ENCODE data around the gene INKA1.

INKA1 gene

DNA sequence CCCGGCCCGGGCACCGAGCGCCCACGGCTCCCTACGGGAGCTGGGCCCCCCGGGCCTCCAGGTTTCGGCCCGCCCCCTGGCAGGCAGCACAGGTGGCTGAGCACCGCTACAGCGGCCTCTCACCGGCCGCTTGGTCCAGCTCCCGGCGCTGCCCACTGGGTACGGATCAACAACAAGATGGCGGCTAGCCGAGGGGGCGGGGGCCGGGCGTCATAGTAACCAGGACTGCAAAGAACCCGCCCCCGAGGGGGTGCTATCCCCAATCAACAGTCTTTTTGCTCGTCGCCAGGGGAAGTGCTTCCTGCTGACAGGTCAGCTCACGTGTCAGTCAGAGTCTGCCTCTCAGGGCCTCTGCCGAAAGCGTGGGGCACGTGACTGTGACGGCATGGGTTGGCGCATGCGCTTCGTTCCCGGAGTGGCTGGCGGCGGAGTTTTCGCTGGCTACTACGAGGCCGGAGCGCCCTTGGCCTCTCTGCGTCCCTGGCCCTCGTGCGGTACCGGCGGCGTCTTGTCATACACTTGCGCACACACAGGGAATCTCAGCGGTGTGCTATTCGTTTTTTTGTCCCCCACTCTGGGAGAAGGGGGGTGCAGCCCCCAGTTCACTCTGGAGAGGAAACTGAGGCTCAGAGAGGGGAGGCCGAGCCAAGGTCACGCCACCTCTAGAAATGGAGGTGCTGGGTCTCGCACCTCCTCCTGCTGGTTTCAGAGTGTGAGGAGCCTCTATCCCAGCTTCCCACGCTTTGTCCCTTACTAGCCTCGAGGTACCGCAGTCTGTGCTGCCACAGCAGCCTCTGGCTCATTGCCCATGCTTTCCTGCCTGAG lies 16.5 kb upstream of the INKA1 start, which contains the start of gene IP6K1:
TSS of gene IP6K1 (minus strand) at position 186 of the 825 bp plus-strand sequence. CDS start 38,502 bp downstream, outside the sequence.
- H3K27ac ChIP-seq (ENCODE audit: low read depth in 2 of 2, low read length in 2 of 2) = peak within 1 kb of the TSS; percentile 93 to 94
- H3K4me3 ChIP-seq (ENCODE audit: low read length in 2 of 2) = peak within 1 kb of the TSS; percentile 87 to 98
- peaks cover under 1% of the 10 kb centered on the region in 2 donors for H3K36me3 ChIP-seq (ENCODE audit: control insufficient read depth in 2 of 2, insufficient read depth in 2 of 2, low read length in 2 of 2)
- H3K27me3 ChIP-seq (ENCODE audit: control insufficient read depth in 2 of 2, insufficient read depth in 2 of 2, low read length in 2 of 2) = no peaks in the 10 kb centered on the region
- H3K4me1 ChIP-seq (ENCODE audit: control insufficient read depth in 2 of 2, insufficient read depth in 2 of 2, low read length in 2 of 2) = peaks cover 7 to 21% of the 10 kb centered on the region in 2 donors
- H3K9ac ChIP-seq (ENCODE audit: low read depth in 1 of 2, low read length in 2 of 2) = peak within 1 kb of the TSS; percentile 89 to 97
- H3K9me3 ChIP-seq (ENCODE audit: control insufficient read depth in 2 of 2, low read length in 2 of 2) = no peaks in the 10 kb centered on the region

DNA sequence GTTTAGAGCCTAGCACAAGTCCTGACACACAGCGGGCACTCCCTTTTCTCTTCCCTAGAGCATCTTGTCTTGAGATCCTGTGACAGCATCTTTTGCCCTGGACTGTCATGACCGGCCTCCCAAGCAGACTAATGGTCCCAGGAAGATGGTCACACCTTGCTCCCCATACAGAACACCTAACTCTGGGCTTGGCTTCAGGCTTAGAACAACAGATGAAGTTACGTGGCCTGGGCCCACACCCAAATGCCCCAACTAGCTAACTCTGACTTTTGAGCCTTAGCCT lies 15.9 kb upstream of the INKA1 start:
- Histone ChIP-seq H3K9ac (ENCODE audit: low read depth in 1 of 2, low read length in 2 of 2) (peak overlapping the region; percentile 89 to 97), H3K36me3 (ENCODE audit: control insufficient read depth in 2 of 2, insufficient read depth in 2 of 2, low read length in 2 of 2) (no peaks in the 10 kb centered on the region), H3K4me1 (ENCODE audit: control insufficient read depth in 2 of 2, insufficient read depth in 2 of 2, low read length in 2 of 2) (peaks cover 6 to 19% of the 10 kb centered on the region in 2 donors), H3K9me3 (ENCODE audit: control insufficient read depth in 2 of 2, low read length in 2 of 2) (no peaks in the 10 kb centered on the region), H3K4me3 (ENCODE audit: low read length in 2 of 2) (peak overlapping the region; percentile 87 to 98), H3K27ac (ENCODE audit: low read depth in 2 of 2, low read length in 2 of 2) (peak overlapping the region; percentile 81 to 87), H3K27me3 (ENCODE audit: control insufficient read depth in 2 of 2, insufficient read depth in 2 of 2, low read length in 2 of 2) (no peaks in the 10 kb centered on the region)

DNA sequence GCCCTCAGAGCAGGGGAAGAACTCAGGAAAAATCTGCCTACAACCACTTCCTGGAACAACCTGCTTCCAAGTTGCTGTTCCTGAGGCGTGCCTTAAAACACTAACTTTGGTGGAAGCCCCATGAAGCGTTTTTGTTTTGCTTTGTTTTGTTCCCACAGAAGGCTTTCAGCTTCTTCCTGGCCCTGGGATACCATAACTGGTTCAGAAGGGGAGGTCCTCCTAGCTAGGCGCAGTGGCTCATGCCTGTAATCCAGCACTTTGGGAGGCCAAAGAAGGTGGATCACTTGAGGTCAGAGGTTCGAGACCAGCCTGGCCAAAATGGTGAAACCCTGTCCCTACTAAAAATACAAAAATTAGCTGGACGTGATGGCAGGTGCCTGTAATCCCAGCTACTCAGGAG lies 15.5 kb upstream of the INKA1 start:
- H3K27me3 ChIP-seq (ENCODE audit: control insufficient read depth in 2 of 2, insufficient read depth in 2 of 2, low read length in 2 of 2) = no peaks in the 10 kb centered on the region

DNA sequence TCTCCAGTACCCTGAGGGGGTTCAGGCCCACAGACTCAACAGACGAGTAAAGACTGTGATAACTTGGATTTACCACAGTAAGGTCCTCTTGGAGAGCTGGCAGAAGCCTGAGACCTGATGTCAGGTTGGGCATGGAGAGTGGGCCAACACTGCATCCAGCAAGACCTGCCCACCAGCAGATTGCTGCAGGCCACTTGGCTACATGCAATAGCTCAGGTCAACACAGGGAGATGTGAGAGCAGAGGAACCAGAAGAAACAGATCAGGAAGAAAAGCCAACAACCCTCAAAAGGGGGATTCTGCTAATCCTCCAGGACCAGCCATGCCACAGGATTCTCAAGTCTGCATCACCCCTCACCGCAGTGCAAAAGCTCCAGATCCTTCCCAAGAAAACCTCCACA lies 15.0 kb upstream of the INKA1 start:
- Histone ChIP-seq H3K9me3 (ENCODE audit: control insufficient read depth in 2 of 2, low read length in 2 of 2) (no peaks in the 10 kb centered on the region), H3K36me3 (ENCODE audit: control insufficient read depth in 2 of 2, insufficient read depth in 2 of 2, low read length in 2 of 2) (no peaks in the 10 kb centered on the region), H3K9ac (ENCODE audit: low read depth in 1 of 2, low read length in 2 of 2) (no peak overlapping the region), H3K27me3 (ENCODE audit: control insufficient read depth in 2 of 2, insufficient read depth in 2 of 2, low read length in 2 of 2) (no peaks in the 10 kb centered on the region), H3K4me3 (ENCODE audit: low read length in 2 of 2) (no peak overlapping the region), H3K4me1 (ENCODE audit: control insufficient read depth in 2 of 2, insufficient read depth in 2 of 2, low read length in 2 of 2) (peaks cover 6 to 19% of the 10 kb centered on the region in 2 donors), H3K27ac (ENCODE audit: low read depth in 2 of 2, low read length in 2 of 2) (no peak overlapping the region)

More for the DNA sequence above, 15.5 kb upstream of the INKA1 start:
- Histone ChIP-seq H3K9ac (ENCODE audit: low read depth in 1 of 2, low read length in 2 of 2) (no peak overlapping the region), H3K4me1 (ENCODE audit: control insufficient read depth in 2 of 2, insufficient read depth in 2 of 2, low read length in 2 of 2) (peaks cover 6 to 19% of the 10 kb centered on the region in 2 donors), H3K36me3 (ENCODE audit: control insufficient read depth in 2 of 2, insufficient read depth in 2 of 2, low read length in 2 of 2) (no peaks in the 10 kb centered on the region), H3K27ac (ENCODE audit: low read depth in 2 of 2, low read length in 2 of 2) (no peak overlapping the region), H3K4me3 (ENCODE audit: low read length in 2 of 2) (peak overlapping the region in 1 of 2 donors; percentile 87), H3K9me3 (ENCODE audit: control insufficient read depth in 2 of 2, low read length in 2 of 2) (no peaks in the 10 kb centered on the region)

DNA sequence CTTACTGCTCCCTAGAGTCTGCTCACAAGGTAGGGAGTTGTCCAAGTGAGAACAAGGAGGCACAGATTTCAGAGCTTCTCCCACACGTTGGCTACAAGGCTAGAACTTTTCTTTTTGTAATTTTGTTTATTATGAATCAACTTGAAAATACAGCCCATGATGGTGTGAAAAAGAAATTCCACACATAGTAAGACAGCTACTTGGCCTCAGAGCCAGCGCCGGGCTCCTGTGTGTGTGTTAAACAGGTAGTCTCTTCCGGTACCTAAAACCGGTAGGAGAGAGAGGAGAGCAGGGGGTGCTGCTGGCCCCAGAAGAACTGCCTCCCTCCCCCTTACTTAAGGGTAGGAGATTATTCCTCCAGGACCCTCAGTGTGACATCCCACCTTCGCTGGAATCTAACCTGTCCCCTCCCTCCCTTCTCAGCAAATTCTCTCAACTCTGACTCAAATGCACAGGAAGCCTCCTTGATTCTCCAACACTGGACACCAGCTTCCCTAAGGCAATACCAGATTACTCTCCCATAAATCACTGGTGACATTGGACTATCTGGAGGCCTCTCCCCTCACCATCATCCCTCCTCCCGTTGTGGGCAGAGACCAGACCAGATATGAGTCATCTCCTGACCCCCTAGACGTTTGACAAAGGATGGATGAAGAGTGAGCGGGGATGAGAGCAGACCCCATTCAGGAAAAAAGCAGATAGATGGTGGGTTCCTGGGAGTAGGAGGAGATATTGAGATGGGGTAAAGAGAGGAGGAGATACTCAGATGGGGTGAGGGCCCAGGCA lies 12.2 kb upstream of the INKA1 start:
- no peaks in the 10 kb centered on the region for H3K36me3 ChIP-seq (ENCODE audit: control insufficient read depth in 2 of 2, insufficient read depth in 2 of 2, low read length in 2 of 2)
- H3K4me1 ChIP-seq (ENCODE audit: control insufficient read depth in 2 of 2, insufficient read depth in 2 of 2, low read length in 2 of 2) = peaks cover 6 to 8% of the 10 kb centered on the region in 2 donors
- no peak overlapping the region for H3K9ac ChIP-seq (ENCODE audit: low read depth in 1 of 2, low read length in 2 of 2)
- no peak overlapping the region for H3K4me3 ChIP-seq (ENCODE audit: low read length in 2 of 2)
- no peaks in the 10 kb centered on the region for H3K9me3 ChIP-seq (ENCODE audit: control insufficient read depth in 2 of 2, low read length in 2 of 2)
- H3K27me3 ChIP-seq (ENCODE audit: control insufficient read depth in 2 of 2, insufficient read depth in 2 of 2, low read length in 2 of 2) = no peaks in the 10 kb centered on the region
- H3K27ac ChIP-seq (ENCODE audit: low read depth in 2 of 2, low read length in 2 of 2) = no peak overlapping the region

DNA sequence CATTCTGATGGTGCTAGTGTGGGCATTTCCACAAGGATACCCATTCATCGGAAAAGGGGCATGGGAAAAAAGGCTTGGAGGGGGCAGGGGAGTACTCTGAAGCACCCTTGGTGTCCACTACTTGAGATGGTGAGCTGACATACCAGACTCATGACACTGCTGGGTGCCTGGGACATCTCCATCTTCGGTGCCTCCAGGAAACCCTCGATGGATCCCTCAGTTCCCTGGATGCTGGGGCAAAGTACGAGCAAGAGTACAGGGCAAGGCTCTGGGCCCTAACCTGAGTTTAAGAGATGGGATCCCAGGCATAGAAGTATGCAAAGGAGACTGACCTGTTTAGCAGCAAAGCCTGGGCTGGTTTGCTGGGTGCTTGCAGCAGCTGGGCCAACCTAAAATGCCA lies 11.5 kb upstream of the INKA1 start:
- Histone ChIP-seq H3K9ac (ENCODE audit: low read depth in 1 of 2, low read length in 2 of 2) (no peak overlapping the region), H3K4me1 (ENCODE audit: control insufficient read depth in 2 of 2, insufficient read depth in 2 of 2, low read length in 2 of 2) (peaks cover 6 to 7% of the 10 kb centered on the region in 2 donors), H3K36me3 (ENCODE audit: control insufficient read depth in 2 of 2, insufficient read depth in 2 of 2, low read length in 2 of 2) (no peaks in the 10 kb centered on the region), H3K4me3 (ENCODE audit: low read length in 2 of 2) (no peak overlapping the region), H3K27me3 (ENCODE audit: control insufficient read depth in 2 of 2, insufficient read depth in 2 of 2, low read length in 2 of 2) (no peaks in the 10 kb centered on the region), H3K27ac (ENCODE audit: low read depth in 2 of 2, low read length in 2 of 2) (no peak overlapping the region), H3K9me3 (ENCODE audit: control insufficient read depth in 2 of 2, low read length in 2 of 2) (no peaks in the 10 kb centered on the region)

DNA sequence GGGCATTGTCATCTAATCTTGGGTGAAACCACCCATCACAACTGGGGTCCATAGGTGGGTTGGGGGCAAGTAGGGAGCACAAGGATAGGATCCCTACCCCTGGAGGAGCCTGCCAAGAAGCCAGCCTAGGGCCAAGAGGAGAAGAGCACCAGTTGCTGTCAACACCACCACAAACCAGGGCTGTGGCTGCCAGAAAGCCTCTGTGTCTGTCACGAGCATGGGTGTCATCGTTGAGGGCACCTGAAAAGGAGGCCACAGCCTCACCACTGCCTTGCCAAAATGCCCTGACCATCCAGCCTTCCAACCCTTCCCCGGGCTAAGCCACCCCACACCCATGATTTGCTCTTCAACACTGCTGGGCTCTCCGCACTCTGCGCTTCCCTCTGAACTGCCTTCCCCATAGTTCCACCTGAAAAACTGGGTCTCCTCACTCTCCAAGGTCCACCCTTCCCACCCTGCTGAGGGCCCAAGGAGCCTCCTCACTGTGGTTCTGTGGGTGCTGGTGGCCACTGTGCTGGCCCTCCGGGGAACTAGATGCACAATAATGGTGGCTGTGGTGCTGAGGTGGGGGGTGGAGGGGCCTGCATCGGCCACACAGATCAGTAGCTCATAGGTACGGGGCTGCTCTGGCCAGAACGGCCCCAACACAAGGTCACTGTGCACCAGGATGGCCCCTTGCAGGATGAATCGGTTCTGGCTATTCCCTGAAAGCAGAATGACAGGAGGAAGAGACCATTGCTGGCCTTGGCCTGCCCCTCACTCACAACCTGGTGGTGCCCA lies 10.5 kb upstream of the INKA1 start:
- Histone ChIP-seq H3K36me3 (ENCODE audit: control insufficient read depth in 2 of 2, insufficient read depth in 2 of 2, low read length in 2 of 2) (no peaks in the 10 kb centered on the region), H3K9me3 (ENCODE audit: control insufficient read depth in 2 of 2, low read length in 2 of 2) (no peaks in the 10 kb centered on the region), H3K9ac (ENCODE audit: low read depth in 1 of 2, low read length in 2 of 2) (no peak overlapping the region), H3K27ac (ENCODE audit: low read depth in 2 of 2, low read length in 2 of 2) (no peak overlapping the region), H3K27me3 (ENCODE audit: control insufficient read depth in 2 of 2, insufficient read depth in 2 of 2, low read length in 2 of 2) (no peaks in the 10 kb centered on the region), H3K4me3 (ENCODE audit: low read length in 2 of 2) (no peak overlapping the region), H3K4me1 (ENCODE audit: control insufficient read depth in 2 of 2, insufficient read depth in 2 of 2, low read length in 2 of 2) (no peaks in the 10 kb centered on the region)

DNA sequence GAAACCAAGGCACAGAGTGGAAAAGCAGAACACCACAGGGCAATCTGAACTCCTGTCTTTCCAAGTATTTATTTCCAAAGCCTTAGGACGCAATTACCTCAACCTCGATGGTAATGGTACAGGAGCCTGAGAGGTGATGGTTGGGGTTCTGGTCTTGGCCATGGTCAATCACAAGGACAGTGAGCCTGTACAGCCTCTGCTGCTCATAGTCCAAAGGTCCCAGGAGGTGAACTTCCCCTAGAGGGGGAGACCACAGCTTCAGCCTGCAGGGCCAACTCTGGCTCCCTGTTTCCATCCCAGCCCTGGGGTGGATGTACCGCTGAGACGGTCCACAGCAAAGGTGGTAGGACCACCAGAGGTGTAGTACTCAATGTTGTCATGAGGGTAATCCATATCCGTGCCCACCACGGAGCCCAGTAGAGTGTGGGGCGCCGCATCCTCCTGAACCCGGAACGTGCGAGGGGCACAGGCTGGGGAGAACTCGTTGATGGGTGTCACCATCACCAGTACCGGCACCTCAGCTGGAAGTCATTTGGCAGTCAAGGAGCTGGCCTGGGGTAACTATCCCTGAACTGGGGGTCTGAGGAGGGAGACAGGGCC lies 9.5 kb upstream of the INKA1 start:
- Histone ChIP-seq H3K9ac (ENCODE audit: low read depth in 1 of 2, low read length in 2 of 2) (no peak overlapping the region), H3K36me3 (ENCODE audit: control insufficient read depth in 2 of 2, insufficient read depth in 2 of 2, low read length in 2 of 2) (no peaks in the 10 kb centered on the region), H3K9me3 (ENCODE audit: control insufficient read depth in 2 of 2, low read length in 2 of 2) (no peaks in the 10 kb centered on the region), H3K4me1 (ENCODE audit: control insufficient read depth in 2 of 2, insufficient read depth in 2 of 2, low read length in 2 of 2) (no peaks in the 10 kb centered on the region), H3K27ac (ENCODE audit: low read depth in 2 of 2, low read length in 2 of 2) (no peak overlapping the region), H3K27me3 (ENCODE audit: control insufficient read depth in 2 of 2, insufficient read depth in 2 of 2, low read length in 2 of 2) (no peaks in the 10 kb centered on the region), H3K4me3 (ENCODE audit: low read length in 2 of 2) (no peak overlapping the region)

DNA sequence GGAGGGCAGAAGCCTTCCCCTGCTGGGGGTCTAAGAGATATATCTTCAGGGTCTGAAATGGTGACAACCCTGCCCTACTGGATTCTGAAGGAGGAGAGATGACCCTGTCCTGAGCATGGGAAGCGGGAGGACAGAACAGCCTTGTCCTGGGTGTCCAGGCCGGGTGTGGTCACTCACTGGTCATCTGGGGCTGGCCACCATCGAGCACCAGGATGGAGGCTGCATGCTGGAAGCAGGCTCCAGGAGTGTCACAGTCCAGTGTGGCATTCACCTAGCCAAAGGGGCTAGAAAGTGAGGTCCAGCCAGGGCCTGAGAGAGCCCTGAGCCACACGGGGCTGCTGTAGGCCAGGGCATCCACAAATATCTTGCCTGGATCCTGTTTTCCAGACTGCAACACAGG lies 8.6 kb upstream of the INKA1 start:
- Histone ChIP-seq H3K4me1 (ENCODE audit: control insufficient read depth in 2 of 2, insufficient read depth in 2 of 2, low read length in 2 of 2) (no peaks in the 10 kb centered on the region), H3K27me3 (ENCODE audit: control insufficient read depth in 2 of 2, insufficient read depth in 2 of 2, low read length in 2 of 2) (no peaks in the 10 kb centered on the region), H3K4me3 (ENCODE audit: low read length in 2 of 2) (no peak overlapping the region), H3K9me3 (ENCODE audit: control insufficient read depth in 2 of 2, low read length in 2 of 2) (no peaks in the 10 kb centered on the region), H3K36me3 (ENCODE audit: control insufficient read depth in 2 of 2, insufficient read depth in 2 of 2, low read length in 2 of 2) (no peaks in the 10 kb centered on the region), H3K27ac (ENCODE audit: low read depth in 2 of 2, low read length in 2 of 2) (no peak overlapping the region), H3K9ac (ENCODE audit: low read depth in 1 of 2, low read length in 2 of 2) (no peak overlapping the region)

Measured in mucosa of rectum (tissue), 2 donors.